Tibial nerve (tissue), 3 donors: Measurements from ENCODE around the gene SUN2.

Experiments
- POLR2A ChIP-seq, 2 donors: fragments of 450-650 bp; IDR thresholded peaks; one replicate each; pipeline ENCODE4 v1.6.1; 2017; ENCODE audit warnings: antibody characterized with exemption in 2 of 2, mild to moderate bottlenecking in 2 of 2, moderate library complexity in 2 of 2
- TF ChIP-seq, protein P1 (sequence below), 5 experiments: fragments of 200-600 bp in 3 of 5; fragments of 450-650 bp in 2 of 5; sonication (generic) in 3 of 5; IDR thresholded peaks; one replicate each; pipeline ENCODE4 v1.5.1; 2016 to 2019; ENCODE audit warnings: antibody characterized with exemption in 5 of 5, mild to moderate bottlenecking in 3 of 5, moderate library complexity in 2 of 5

DNA sequence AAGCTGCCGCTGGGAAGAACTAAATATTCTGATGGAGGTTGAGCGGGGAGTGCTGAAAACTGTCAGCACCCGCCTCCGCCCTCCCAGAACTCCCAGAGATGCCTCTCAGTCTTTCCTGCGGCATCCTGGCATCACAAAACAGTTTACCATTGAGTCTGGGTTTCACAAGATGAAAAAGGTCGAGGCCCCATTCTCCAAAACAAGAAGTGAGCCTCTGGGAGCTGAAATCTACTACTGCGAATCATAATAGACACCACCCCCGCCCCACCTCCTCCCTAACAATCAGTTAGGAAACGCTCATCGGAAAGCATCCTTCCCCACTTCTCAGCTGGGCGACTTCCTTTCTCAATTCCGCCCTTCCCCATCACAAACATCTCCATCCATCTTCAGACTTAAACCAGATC lies 1.0 kb downstream of the SUN2 start:
- TF ChIP-seq, protein P1, sequence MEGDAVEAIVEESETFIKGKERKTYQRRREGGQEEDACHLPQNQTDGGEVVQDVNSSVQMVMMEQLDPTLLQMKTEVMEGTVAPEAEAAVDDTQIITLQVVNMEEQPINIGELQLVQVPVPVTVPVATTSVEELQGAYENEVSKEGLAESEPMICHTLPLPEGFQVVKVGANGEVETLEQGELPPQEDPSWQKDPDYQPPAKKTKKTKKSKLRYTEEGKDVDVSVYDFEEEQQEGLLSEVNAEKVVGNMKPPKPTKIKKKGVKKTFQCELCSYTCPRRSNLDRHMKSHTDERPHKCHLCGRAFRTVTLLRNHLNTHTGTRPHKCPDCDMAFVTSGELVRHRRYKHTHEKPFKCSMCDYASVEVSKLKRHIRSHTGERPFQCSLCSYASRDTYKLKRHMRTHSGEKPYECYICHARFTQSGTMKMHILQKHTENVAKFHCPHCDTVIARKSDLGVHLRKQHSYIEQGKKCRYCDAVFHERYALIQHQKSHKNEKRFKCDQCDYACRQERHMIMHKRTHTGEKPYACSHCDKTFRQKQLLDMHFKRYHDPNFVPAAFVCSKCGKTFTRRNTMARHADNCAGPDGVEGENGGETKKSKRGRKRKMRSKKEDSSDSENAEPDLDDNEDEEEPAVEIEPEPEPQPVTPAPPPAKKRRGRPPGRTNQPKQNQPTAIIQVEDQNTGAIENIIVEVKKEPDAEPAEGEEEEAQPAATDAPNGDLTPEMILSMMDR (IDR thresholded peaks at IDR 0.05): no peak
- TF ChIP-seq POLR2A (IDR thresholded peaks at IDR 0.05): no peak
